ENCODE data around the gene DACH2.
"Not testable (repeated sequence)": the region's sequence is repeated elsewhere in the genome, so short reads cannot be mapped to it uniquely, and the experiment has no call there.

DACH2 gene

GRCh38 chrX:86148024-86148511, at the start of gene DACH2:
TSS of gene DACH2 (plus strand) at chrX:86148451.
- peak; percentile 32 for DNase-seq

GRCh38 chrX:86102341-86102740, 45.9 kb upstream of the DACH2 start:
- DNase-seq, result no peak

- DNase-seq, result no peak
These were observed 45.2 kb upstream of the DACH2 start for GRCh38 chrX:86103061-86103460.

GRCh38 chrX:86104526-86104925, 43.7 kb upstream of the DACH2 start:
- DNase-seq, result no peak

GRCh38 chrX:86121916-86122315, 26.3 kb upstream of the DACH2 start:
- no peak for DNase-seq

GRCh38 chrX:86133761-86134160, 14.5 kb upstream of the DACH2 start:
- DNase-seq, result no peak

- no peak for DNase-seq
These were observed 11.2 kb upstream of the DACH2 start for GRCh38 chrX:86137071-86137470.

GRCh38 chrX:86141786-86142185, 6.5 kb upstream of the DACH2 start:
- no peak for DNase-seq

- no peak for DNase-seq
These were observed 2.1 kb upstream of the DACH2 start for GRCh38 chrX:86146102-86146501.

- no peak for DNase-seq
These were observed 343 bp downstream of the DACH2 start for GRCh38 chrX:86148594-86148993.

GRCh38 chrX:86149119-86149518, 868 bp downstream of the DACH2 start:
- no peak for DNase-seq

- no peak for DNase-seq
These were observed 6.3 kb downstream of the DACH2 start for GRCh38 chrX:86154553-86154952.

GRCh38 chrX:86171366-86171765, 23.1 kb downstream of the DACH2 start:
- DNase-seq, result no peak

GRCh38 chrX:86178906-86179305, 30.7 kb downstream of the DACH2 start:
- no peak for DNase-seq

GRCh38 chrX:86181325-86181724, 33.1 kb downstream of the DACH2 start:
- DNase-seq, result not testable (repeated sequence)

- DNase-seq, result no peak
These were observed 44.6 kb downstream of the DACH2 start for GRCh38 chrX:86192827-86193226.

- no peak for DNase-seq
These were observed 46.5 kb downstream of the DACH2 start for GRCh38 chrX:86194758-86195157.

GRCh38 chrX:86195343-86195742, 47.1 kb downstream of the DACH2 start:
- DNase-seq, result no peak

- DNase-seq, result no peak
These were observed 49.6 kb downstream of the DACH2 start for GRCh38 chrX:86197815-86198214.

- no peak for DNase-seq
These were observed 62.5 kb downstream of the DACH2 start for GRCh38 chrX:86210772-86211171.

GRCh38 chrX:86215260-86215659, 67.0 kb downstream of the DACH2 start:
- no peak for DNase-seq

GRCh38 chrX:86237482-86237881, 89.2 kb downstream of the DACH2 start:
- DNase-seq, result no peak

GRCh38 chrX:86241547-86241946, 93.3 kb downstream of the DACH2 start:
- DNase-seq, result no peak

- DNase-seq, result no peak
These were observed 115.3 kb downstream of the DACH2 start for GRCh38 chrX:86263526-86263925.

- DNase-seq, result no peak
These were observed 147.0 kb downstream of the DACH2 start for GRCh38 chrX:86295293-86295692.

GRCh38 chrX:86322913-86323312, 174.7 kb downstream of the DACH2 start:
- DNase-seq, result no peak
